ENCODE measurements around the gene CEP85.

The CEP85 gene

GRCh38 chr1:26234644-26235370 lies 807 bp downstream of the CEP85 start:
- ChIA-PET POLR2A (interaction anchor here (0.6 to 1.9 kb wide), 3 partner anchors 31 to 91 kb away, joined by 3 to 4 read pairs (median 4); partner anchors contain the start of gene CD52), CTCF (interaction anchor here (0.6 to 5.2 kb wide), 72 partner anchors 8 to 338 kb away, joined by 3 to 40 read pairs (median 4); partner anchors contain the start of genes C1orf232, CATSPER4, CD52 and CNKSR1)
- peak; percentile 28 for DNase-seq (ENCODE audit: extremely low spot score)
- TF ChIP-seq, protein P1, sequence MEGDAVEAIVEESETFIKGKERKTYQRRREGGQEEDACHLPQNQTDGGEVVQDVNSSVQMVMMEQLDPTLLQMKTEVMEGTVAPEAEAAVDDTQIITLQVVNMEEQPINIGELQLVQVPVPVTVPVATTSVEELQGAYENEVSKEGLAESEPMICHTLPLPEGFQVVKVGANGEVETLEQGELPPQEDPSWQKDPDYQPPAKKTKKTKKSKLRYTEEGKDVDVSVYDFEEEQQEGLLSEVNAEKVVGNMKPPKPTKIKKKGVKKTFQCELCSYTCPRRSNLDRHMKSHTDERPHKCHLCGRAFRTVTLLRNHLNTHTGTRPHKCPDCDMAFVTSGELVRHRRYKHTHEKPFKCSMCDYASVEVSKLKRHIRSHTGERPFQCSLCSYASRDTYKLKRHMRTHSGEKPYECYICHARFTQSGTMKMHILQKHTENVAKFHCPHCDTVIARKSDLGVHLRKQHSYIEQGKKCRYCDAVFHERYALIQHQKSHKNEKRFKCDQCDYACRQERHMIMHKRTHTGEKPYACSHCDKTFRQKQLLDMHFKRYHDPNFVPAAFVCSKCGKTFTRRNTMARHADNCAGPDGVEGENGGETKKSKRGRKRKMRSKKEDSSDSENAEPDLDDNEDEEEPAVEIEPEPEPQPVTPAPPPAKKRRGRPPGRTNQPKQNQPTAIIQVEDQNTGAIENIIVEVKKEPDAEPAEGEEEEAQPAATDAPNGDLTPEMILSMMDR (IDR thresholded peaks at IDR 0.05; ENCODE audit: control extremely low read depth, extremely low read depth, low read depth, missing control alignments): peak; percentile 16

- ChIA-PET CTCF (interaction anchor here (0.9 to 2.0 kb wide), 4 partner anchors 10 to 84 kb away, joined by 3 to 7 read pairs (median 6); partner anchors contain the start of gene ZNF593), POLR2A (no interaction called here)
- TF ChIP-seq, protein P1 (IDR thresholded peaks at IDR 0.05; ENCODE audit: control extremely low read depth, extremely low read depth, low read depth, missing control alignments): no peak
- DNase-seq (ENCODE audit: extremely low spot score): no peak
These were observed 3.4 kb downstream of the CEP85 start for GRCh38 chr1:26237230-26237966.

GRCh38 chr1:26239936-26240335 lies 5.9 kb downstream of the CEP85 start:
- TF ChIP-seq, protein P1 (IDR thresholded peaks at IDR 0.05; ENCODE audit: control extremely low read depth, extremely low read depth, low read depth, missing control alignments): no peak
- CTCF ChIA-PET: no interaction called here
- DNase-seq (ENCODE audit: extremely low spot score): no peak
- POLR2A ChIA-PET: no interaction called here

- ChIA-PET POLR2A (no interaction called here), CTCF (interaction anchor here (1.4 kb wide), 2 partner anchors 17 to 165 kb away, joined by 4 read pairs; no protein-coding TSS in a partner anchor)
- TF ChIP-seq, protein P1 (IDR thresholded peaks at IDR 0.05; ENCODE audit: control extremely low read depth, extremely low read depth, low read depth, missing control alignments): no peak
- DNase-seq (ENCODE audit: extremely low spot score): no peak
These were observed 18.7 kb downstream of the CEP85 start for GRCh38 chr1:26252718-26253117.

GRCh38 chr1:26254404-26254803 lies 20.4 kb downstream of the CEP85 start:
- TF ChIP-seq, protein P1 (IDR thresholded peaks at IDR 0.05; ENCODE audit: control extremely low read depth, extremely low read depth, low read depth, missing control alignments): no peak
- DNase-seq (ENCODE audit: extremely low spot score): no peak
- CTCF ChIA-PET: interaction anchor here (1.0 to 4.9 kb wide), 3 partner anchors 10 to 21 kb away, joined by 3 to 19 read pairs (median 16); partner anchors contain the start of gene CEP85
- POLR2A ChIA-PET: no interaction called here

DNA sequence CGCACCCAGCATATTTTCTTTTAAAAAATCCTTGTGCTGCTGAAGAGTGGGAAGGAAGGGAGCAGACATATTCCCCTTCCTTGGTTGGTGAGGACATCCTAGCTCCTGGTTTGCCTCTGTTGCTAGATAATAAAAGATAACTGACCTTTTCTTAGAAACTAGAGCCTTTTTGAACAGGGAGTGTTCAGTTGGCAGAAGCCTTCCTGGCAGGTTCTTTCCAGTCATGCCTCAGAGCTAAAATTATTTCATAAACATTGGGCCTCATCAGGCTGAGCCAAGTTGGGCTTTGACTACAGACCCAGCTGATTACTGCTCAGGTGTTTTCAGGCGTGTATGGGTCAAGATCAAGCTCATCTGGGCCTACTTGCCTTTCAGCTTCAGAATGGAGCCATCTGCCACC lies 23.2 kb downstream of the CEP85 start:
- ChIA-PET POLR2A (no interaction called here), CTCF (interaction anchor here (0.7 to 4.9 kb wide), 7 partner anchors 9 to 160 kb away, joined by 3 to 19 read pairs (median 7); partner anchors contain the start of gene CEP85)
- no peak for DNase-seq (ENCODE audit: extremely low spot score)
- TF ChIP-seq, protein P1 (IDR thresholded peaks at IDR 0.05; ENCODE audit: control extremely low read depth, extremely low read depth, low read depth, missing control alignments): no peak
